ENCODE measurements around the gene EIF5A.

The EIF5A gene

GRCh38 chr17:7354262-7354843 lies 46.9 kb downstream of the EIF5A start:
- no peak for DNase-seq
- Mint-ChIP-seq H3K9me3 (no peaks in the 10 kb centered on the region), H3K27ac (no peak overlapping the region)

GRCh38 chr17:7355053-7355452 lies 47.6 kb downstream of the EIF5A start, which contains the start of gene TMEM95:
TSS of gene TMEM95 (plus strand) at chr17:7355156. CDS start at chr17:7355205, 49 bp downstream.
- no peaks in the 10 kb centered on the region for H3K36me3 Mint-ChIP-seq (ENCODE audit: low read depth)
- peaks cover 11% of the 10 kb centered on the region for H3K27me3 Mint-ChIP-seq (ENCODE audit: low read depth, poor library complexity)
- H3K4me3 Mint-ChIP-seq = peak within 1 kb of the TSS; percentile 45
- no peak for DNase-seq
- H3K9me3 Mint-ChIP-seq = no peaks in the 10 kb centered on the region
- peaks cover 31% of the 10 kb centered on the region for H3K4me1 Mint-ChIP-seq
- TF ChIP-seq CTCF (IDR thresholded peaks at IDR 0.05) = no peak
- no peak within 1 kb of the TSS for H3K27ac Mint-ChIP-seq

More at GRCh38 chr17:7354262-7354843, 46.9 kb downstream of the EIF5A start:
- Mint-ChIP-seq H3K4me3 (peak overlapping the region; percentile 25), H3K36me3 (ENCODE audit: low read depth) (no peaks in the 10 kb centered on the region), H3K27me3 (ENCODE audit: low read depth, poor library complexity) (peaks cover 8% of the 10 kb centered on the region), H3K4me1 (peaks cover 38% of the 10 kb centered on the region)
- TF ChIP-seq CTCF (IDR thresholded peaks at IDR 0.05) = no peak

DNA sequence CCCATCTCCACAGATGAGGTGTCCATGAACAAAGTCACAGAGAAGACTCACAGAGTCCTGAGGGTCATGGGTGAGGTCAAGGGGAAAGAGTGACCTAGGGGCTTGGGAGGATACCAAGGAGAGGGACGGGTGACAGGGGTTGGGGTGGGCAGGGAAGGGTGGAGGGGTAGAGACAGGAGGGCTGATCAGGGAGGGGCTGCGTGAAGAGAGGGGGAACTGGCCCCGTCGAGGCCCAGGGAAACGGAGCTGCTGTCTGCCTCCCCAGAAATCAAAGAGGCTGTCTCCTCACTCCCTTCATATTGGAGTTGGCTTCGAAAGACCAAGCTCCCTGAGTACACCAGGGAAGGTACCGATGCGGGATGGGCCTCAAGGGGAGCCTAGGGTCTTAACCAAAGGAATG lies 48.1 kb downstream of the EIF5A start:
- Mint-ChIP-seq H3K4me1 (peaks cover 25% of the 10 kb centered on the region), H3K36me3 (ENCODE audit: low read depth) (no peaks in the 10 kb centered on the region), H3K27me3 (ENCODE audit: low read depth, poor library complexity) (peaks cover 11% of the 10 kb centered on the region), H3K9me3 (no peaks in the 10 kb centered on the region), H3K27ac (no peak overlapping the region), H3K4me3 (no peak overlapping the region)
- TF ChIP-seq CTCF (IDR thresholded peaks at IDR 0.05) = no peak
- no peak for DNase-seq

- TF ChIP-seq CTCF (IDR thresholded peaks at IDR 0.05) = peak; percentile 83
- Mint-ChIP-seq H3K9me3 (no peaks in the 10 kb centered on the region), H3K4me1 (peaks cover 25% of the 10 kb centered on the region), H3K4me3 (no peak overlapping the region), H3K27me3 (ENCODE audit: low read depth, poor library complexity) (peaks cover 11% of the 10 kb centered on the region), H3K27ac (no peak overlapping the region), H3K36me3 (ENCODE audit: low read depth) (no peaks in the 10 kb centered on the region)
- DNase-seq = peak; percentile 88
Observed at GRCh38 chr17:7356072-7356549, 48.7 kb downstream of the EIF5A start.

DNA sequence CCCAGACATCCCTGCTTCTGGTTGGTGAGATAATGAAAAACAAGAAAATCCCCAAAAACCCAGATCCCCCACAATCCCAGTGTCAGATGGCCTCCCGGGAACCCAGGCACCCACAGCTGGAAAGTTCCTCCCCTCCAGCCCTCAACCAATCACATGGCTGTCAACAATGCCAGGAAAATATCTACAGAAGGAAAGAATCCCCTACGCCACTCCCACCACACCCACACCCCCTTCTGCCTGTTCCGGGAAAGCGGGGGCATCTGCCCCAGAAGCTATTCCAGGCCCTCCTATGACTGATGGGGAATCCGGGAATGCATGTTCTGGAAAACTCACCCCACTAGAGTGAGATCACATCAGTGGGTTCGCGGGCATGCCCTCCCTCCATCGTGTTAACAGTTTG lies 49.3 kb downstream of the EIF5A start:
- Mint-ChIP-seq H3K9me3 (no peaks in the 10 kb centered on the region), H3K27ac (no peak overlapping the region), H3K4me1 (peaks cover 25% of the 10 kb centered on the region), H3K36me3 (ENCODE audit: low read depth) (no peaks in the 10 kb centered on the region), H3K4me3 (no peak overlapping the region), H3K27me3 (ENCODE audit: low read depth, poor library complexity) (peaks cover 12% of the 10 kb centered on the region)
- no peak for DNase-seq
- no peak for TF ChIP-seq CTCF (IDR thresholded peaks at IDR 0.05)

DNA sequence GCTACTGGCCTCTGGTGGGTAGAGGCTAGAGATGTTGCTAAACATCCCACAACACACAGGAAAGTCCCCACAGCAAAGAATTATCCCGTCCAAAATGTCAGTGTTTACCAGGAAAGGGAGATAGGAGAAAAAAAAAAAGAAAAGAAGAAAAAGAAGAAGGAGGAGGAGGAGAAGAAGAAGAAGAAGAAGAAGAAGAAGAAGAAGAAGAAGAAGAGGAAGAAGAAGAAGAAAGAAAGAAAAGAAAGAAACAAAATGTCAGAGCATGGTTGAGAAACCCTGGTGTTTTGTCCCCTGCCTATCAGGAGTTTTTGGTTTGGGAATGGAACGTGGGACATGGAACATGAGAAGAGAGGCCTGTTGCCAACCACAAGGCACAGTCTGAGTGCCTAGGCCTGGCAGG lies 50.0 kb downstream of the EIF5A start:
- Mint-ChIP-seq H3K9me3 (no peaks in the 10 kb centered on the region), H3K27me3 (ENCODE audit: low read depth, poor library complexity) (peaks cover 16% of the 10 kb centered on the region), H3K4me3 (no peak overlapping the region), H3K4me1 (peaks cover 22% of the 10 kb centered on the region), H3K27ac (no peak overlapping the region), H3K36me3 (ENCODE audit: low read depth) (no peaks in the 10 kb centered on the region)
- TF ChIP-seq CTCF (IDR thresholded peaks at IDR 0.05) = no peak
- DNase-seq = no peak
